GM12872 (cell line): ENCODE data around the gene CHEK2.
"Not testable (repeated sequence)": the region's sequence is repeated elsewhere in the genome, so short reads cannot be mapped to it uniquely, and the experiment has no call there.

Source experiments
- CTCF ChIP-seq: IDR thresholded peaks from 3 replicates; pipeline ENCODE4 v1.5.1; 2011; ENCODE audit warnings: low read depth, mild to moderate bottlenecking, low read length, moderate library complexity; ENCODE audit not compliant: insufficient read depth

Gene CHEK2

GRCh38 chr22:28702891-28703290, 38.7 kb downstream of the CHEK2 start:
- no peak for TF ChIP-seq CTCF

GRCh38 chr22:28679611-28680287, 61.9 kb downstream of the CHEK2 start, which contains the start of gene TTC28:
Gene TTC28 (minus strand): TSS chr22:28679840. CDS start chr22:28679723, 117 bp downstream.
- TF ChIP-seq CTCF, result not testable (repeated sequence)

GRCh38 chr22:28674121-28674563, 67.5 kb downstream of the CHEK2 start:
- TF ChIP-seq CTCF, result no peak

DNA sequence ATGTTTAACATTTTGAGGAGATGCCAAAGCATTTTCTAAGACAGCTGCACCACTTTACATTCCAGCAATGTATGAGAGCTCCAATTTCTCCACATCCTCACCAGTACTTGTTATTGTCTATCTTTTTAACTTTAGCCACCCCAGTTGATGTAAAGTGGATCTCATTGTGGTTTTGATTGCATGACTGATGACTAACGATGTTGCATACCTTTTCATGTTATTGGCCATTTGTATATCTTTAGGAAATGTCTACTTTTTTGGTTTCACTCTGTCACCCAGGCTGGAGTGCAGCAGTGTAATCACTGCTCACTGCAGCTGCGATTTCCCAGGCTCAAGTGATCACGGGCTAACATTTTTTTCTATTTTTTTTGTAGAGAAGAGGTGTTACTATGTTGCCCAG, 70.9 kb downstream of the CHEK2 start:
- TF ChIP-seq CTCF, result no peak

DNA sequence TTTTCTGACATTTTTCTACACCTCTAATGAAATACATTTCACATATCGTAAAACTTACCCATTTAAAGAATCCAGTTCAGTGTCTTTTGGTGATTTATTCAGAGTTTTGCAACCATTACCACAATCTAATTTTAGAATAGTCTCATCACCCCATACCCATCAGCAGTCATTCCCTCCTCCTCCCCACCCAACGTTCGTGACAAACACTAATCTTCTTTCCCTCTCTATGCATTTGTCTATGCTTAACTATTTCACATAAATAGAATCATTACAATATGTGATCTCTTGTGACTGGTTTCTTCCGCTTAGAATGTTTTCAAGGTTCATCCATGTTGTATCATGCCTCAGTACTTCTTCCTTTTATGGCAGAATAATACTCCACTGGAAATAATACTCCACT, 71.5 kb downstream of the CHEK2 start:
- no peak for TF ChIP-seq CTCF

DNA sequence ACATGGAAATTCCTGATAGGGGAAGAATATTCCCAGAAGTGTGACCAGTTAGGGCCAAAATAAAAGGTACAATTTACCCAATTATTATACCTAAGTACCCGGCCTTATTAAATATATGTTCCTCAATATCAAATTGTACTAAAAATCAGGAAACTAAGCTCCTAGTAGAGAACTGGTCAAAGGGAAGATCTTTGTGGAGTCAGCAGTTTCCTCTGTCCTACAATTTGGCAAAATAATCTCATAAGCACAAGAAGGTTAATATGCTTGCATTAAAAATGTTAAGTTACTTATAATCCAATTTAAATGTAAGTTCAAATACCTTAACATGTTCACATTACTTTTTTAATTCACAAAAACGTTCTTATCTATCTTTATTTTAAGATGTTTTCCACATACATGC, 72.2 kb downstream of the CHEK2 start:
- TF ChIP-seq CTCF, result no peak

DNA sequence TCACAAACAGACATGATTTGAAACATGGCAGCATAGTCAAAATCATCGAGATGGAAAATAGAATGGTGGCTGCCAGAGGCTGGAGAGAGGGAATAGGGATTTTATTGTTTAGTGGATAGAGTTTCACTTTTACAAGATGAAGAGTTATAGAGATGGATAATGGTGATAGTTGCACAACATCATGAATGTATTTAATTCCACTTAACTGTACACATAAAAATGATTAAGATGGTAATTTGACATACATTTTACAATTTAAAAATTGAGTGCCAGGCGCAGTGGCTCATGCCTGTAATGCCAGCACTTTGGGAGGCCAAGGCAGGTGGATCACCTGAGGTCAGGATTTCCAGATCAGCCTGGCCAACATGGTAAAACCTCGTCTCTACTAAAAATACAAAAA, 83.2 kb downstream of the CHEK2 start:
- no peak for TF ChIP-seq CTCF
